HG03460 (cell line): ENCODE results near the gene CREB3L2.
"Not testable (repeated sequence)": the region's sequence is repeated elsewhere in the genome, so short reads cannot be mapped to it uniquely, and the experiment has no call there.

Experiments
- ATAC-seq: cut with Tn5 transposase; IDR thresholded peaks from one replicate; pipeline ENCODE4 v1.9.1; 2021; ENCODE audit not compliant: unreplicated experiment

CREB3L2 gene

DNA sequence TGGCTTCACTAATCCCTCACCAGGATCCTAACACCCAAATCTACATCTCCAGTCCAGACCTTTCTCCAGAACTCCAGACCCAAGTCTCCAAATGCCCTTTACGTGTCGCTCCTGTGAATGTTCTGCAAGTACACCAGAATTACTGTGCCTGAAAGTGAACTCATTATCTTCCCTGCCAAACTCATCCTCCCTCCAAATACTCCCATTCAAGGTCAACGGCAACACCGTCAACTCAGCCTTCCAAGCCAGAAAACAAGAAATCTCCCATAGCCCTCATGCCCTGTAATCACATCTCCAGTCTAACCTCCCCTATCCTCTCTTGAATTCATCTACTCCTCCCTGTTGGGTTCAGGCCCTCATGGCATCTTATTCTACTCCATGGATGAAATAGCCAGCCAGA lies 12.3 kb downstream of the CREB3L2 start:
- no peak for ATAC-seq

- ATAC-seq = no peak
Observed at GRCh38 chr7:137989094-137989493, 12.8 kb downstream of the CREB3L2 start.

- peak; percentile 59 for ATAC-seq
Observed at GRCh38 chr7:137987968-137988367, 13.9 kb downstream of the CREB3L2 start.

GRCh38 chr7:137987563-137987962 lies 14.3 kb downstream of the CREB3L2 start:
- no peak for ATAC-seq

DNA sequence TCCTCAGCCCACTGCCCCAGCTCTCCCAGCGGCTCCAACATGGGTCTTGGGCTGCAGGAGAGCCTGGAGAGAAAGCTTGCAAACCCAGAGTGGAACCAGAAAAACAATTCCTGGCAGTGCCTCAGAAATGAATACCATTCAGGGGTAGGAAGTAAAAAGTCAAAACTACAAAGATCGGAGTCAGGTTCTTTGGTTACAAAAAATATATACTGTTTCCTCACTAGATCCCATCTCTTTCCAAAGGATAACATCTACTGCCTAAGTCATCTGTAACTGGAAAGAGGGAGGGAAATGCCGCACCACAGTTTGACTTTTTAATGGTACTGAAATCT lies 14.9 kb downstream of the CREB3L2 start:
- no peak for ATAC-seq

DNA sequence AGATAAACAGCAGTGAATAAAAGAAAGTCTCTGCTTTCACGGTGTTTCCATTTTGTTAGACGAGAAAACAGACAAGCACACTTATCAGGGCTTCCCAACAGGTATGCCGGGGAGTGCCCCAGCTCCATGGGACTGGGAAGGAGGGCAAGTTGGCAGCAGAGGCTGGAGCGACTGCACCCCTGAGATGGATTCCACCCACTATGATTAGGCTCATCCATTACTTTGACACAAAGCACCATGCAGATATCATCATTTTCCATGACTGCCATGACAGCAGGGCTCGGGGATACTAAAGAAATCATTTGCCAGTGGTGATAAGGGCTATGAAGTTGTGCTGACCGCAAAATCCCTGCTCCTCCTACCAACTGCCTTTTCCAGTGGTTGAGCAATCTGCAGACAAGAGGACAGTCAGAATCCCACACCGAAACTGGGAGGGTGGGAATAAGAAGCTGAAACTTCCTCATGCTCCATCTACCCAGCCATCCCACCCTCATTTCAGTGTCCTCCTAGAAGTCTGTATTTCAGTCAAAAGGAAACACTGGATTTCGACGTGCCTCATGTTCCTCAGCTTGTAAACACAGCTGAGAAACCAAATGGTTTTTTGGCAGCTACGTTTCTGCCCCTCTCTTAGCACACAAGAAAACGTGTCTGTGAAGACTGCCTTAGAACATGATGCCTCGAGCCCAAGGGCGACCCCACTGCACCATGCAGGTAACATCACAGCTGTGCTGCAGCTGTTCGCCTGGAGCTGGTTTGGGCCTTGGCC lies 15.5 kb downstream of the CREB3L2 start:
- no peak for ATAC-seq

DNA sequence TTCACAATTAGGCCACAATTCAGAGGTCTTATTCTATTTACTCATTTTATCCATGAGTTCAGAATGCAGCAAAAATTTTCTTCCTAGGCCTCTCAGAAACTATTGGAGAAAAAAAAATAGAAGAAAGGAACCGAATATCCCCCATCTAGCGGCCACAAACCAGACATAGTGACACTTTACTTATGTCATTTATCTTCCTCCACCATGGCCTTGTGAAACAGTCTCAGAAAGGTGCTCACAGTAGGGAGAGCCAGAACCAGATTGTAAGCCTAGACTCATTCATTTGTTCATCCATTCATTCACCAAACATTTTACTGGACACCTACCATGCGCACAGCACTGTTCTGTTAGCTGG lies 16.0 kb downstream of the CREB3L2 start:
- ATAC-seq = peak; percentile 48

- peak; percentile 49 for ATAC-seq
Observed at GRCh38 chr7:137985253-137985896, 16.5 kb downstream of the CREB3L2 start.

DNA sequence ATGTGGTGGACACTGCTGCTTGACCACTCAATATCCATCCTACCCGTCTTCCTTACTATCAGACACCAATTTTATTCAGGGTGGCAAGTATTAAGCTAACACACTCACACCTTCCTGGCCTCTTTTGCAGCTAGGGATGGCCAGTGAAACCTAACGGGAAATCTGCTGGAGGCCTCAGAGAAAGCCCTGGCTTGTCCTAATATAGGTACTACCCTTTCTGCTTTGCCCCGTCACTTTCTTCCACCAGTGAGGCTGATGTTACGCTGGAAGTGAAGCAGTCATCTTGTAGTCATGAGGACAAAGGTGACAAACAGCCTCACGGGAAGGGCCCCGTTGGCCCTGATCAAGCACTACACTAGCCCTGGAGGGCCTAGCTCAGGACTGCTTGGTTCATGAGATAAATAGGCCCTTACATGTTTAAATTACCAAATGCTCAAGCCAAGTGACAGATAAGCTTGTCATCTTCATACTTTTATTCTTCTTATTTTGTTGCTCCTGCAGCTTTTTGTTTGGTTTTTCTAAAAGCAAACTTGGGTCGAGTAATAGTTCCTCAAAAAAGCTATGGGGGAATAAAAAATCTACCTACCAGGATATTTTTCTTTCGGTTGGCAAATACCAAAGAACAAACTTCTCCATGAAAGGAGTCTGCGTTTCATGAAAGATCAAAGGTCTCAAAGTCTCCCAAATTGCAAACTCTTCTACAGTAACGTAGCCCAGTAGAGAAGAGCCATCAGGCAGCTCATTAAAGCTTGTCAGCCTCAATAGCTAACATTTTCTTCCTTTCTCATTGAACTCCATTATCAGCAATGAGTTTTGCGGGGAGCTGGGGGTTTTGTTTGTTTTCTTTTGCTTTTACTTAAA lies 17.5 kb downstream of the CREB3L2 start:
- ATAC-seq = no peak

- ATAC-seq = no peak
Observed at GRCh38 chr7:137983323-137984008, 18.4 kb downstream of the CREB3L2 start.

DNA sequence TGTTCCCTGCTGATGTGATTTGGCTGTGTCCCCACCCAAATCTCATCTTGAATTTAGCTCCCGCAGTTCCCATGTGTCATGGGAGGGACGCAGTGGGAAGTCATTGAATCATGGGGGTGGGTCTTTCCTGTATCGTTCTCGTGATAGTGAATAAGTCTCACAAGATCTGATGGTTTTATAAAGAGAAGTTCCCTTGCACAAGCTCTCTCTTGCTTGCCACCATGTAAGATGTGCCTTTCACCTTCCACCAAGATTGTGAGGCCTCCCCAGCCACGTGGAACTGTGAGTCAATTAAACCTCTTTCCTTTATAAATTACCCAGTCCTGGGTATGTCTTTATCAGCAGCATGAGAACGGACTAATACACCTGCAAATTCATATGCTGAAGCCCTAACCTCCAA lies 19.5 kb downstream of the CREB3L2 start:
- not testable (repeated sequence) for ATAC-seq

GRCh38 chr7:137981668-137982067 lies 20.2 kb downstream of the CREB3L2 start:
- ATAC-seq = peak; percentile 42

DNA sequence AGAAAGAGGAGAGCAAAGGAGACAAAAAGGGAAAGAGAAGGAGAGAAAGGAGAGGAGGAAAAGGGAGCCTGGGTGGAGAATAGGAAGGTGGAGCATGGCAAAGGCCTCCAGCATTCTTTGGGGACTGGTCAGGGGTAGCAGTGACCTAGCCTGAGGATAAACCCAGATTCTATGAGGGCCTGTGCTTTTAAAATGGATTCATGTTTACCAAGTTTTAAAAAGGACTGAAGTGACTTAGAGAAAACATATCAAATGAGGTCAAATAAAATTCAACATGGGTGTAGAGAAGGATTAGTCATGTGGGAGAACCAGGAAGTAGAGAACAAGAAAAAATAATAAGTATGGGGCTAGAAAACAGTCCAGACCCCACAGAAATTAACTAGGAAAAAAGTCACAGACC lies 20.7 kb downstream of the CREB3L2 start:
- ATAC-seq = no peak

DNA sequence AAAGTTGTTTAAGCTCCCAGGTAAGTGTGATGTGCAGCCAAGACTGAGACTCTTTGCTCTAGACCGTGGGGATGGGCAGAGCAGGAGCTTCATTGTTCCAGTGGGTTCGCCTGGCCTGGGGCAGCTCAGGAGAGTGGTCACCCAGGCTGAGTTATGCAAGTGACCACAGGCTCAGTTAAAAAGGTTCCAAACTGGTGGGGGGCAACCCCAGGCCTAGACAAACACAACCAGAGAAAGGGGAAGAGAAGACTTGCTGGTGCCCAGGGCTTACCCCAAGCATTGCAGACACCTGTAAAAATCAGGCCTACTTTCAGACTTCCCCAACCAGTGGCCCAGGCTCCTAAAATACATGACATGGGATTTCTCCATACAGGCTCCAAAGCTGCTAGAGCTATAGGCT lies 21.6 kb downstream of the CREB3L2 start:
- ATAC-seq = no peak

- no peak for ATAC-seq
Observed at GRCh38 chr7:137978464-137979237, 23.2 kb downstream of the CREB3L2 start.

- no peak for ATAC-seq
Observed at GRCh38 chr7:137977173-137977572, 24.7 kb downstream of the CREB3L2 start.

DNA sequence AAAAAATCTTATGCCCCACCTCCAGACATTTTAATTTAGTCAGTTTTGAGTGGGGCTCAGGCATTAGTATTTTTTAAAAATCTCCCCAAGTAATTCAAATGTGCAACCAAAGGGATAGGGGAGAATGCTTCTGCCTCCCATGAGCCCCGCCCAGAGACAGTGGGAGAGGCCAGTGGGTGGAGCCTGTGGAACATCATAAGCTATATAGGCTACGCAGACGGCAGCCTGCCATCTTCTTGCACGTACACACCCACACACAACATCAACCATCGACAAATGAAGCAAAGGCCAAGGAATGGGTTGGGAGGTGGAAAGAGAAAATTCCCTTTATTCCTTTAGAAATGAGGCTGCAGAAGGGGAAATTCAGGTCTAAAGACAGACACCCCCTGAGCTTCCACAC lies 25.2 kb downstream of the CREB3L2 start:
- ATAC-seq = no peak

- ATAC-seq = no peak
Observed at GRCh38 chr7:137976232-137976631, 25.7 kb downstream of the CREB3L2 start.

DNA sequence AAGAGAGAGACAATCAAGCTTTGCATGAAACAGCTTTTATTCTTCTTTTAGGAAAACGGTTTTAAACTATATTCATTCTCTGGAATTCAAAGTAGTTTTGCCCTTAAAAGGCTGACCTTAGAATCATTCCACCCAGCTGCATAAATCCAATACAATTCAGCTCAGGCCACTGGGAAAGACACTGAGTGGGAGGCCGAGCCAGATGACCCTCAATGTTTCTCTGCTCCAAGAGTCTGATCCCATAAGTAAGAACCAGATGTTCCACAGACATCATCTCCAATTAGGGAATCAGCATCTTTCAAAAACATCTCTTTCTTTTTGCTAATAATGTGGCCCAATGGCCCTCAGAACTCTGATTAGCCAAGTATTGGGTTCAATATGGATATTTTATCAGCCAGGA lies 26.1 kb downstream of the CREB3L2 start:
- ATAC-seq = no peak

DNA sequence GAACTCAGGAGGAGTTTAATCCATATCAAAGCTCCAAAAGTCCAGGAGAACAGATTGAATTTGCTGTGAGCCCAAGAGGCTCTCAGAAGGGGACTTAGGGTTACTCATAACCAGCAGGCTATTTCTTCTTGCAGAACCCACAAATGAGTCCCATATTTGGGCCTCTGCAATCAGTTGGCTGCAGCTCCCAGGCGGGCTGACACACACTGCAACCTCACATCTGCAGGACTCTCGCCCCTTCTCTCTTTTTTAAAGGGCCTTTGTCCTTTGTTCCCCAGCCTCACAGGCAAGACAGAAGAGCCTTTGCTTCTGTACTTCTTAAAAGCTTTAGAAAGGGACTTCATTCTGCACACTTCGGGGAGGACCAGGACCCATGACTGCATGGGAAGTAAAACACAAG lies 26.7 kb downstream of the CREB3L2 start:
- no peak for ATAC-seq

DNA sequence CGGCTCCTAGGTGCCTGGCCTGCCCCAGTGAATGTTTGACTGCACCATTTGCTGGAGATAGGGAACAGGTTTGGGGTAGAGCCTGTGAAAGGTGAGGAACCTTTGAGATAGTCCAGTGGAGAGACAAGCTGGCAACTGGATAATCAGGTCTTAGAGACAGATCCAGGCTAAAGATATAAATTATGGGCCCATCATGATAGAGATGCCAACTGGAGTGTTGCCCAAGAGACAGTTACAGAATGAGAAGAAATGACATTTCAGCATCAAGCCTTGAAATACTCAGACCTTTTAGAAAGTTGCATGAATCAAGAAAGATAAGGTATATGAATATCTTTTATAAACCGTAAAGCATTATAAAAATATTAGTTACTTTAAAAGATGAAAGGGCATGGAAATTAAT lies 27.1 kb downstream of the CREB3L2 start:
- no peak for ATAC-seq
